NCI-H526 (cell line): ENCODE measurements around the gene ALDOA.
A peak's percentile ranks its signal among the peaks of the same experiment; 100 is the strongest.
"Not testable (repeated sequence)": the region's sequence is repeated elsewhere in the genome, so short reads cannot be mapped to it uniquely, and the experiment has no call there.

Experiments
- DNase-seq, 2 experiments: peaks; one replicate each; lab custom pipeline; 2025; lab: John Stamatoyannopoulos, UW

Gene ALDOA

DNA sequence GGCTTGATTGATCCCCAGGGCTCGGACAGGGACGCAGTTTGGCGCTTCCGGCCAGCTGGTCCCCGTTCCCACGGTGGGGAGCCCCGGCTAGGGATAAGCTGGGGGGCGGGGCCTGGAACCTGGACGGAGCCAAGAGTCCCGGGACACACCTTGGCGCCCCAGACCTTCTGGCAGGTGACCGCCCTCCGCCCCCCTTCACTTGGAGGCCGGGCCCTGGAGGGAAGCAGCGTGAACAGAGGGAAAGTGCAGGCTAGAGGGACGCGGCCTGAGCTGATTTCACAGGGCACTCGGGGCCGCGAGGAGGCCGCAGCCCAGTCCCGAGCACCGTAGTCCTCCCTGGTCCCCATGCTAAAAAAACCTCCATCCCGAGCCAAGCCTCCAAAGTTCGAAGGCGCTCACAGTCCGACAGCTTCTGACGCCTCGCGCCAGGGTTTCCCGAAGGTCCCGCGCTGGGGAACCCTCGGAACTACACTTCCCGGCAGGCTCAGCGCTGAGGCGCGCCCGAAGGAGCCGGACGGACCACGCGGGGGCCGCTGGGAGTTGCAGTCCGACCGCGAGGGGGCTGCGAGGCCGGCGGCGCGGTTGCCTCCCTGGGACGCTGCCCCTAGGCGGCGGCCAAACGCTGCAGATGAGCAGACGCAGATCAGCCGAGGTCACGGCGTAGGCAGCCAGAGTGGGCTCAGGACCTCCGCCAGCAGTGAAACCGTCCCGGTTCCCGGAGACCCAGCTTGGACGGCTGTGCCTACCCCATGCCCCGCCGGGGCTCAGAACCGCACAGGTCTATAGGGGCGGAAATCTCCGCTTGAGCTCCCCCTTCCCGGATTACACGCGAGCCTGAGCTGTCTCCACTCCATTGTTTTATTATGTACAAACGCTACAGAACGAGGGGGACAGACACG lies 26.2 kb downstream of the ALDOA start, which contains the start of gene TBX6:
TSS of gene TBX6 (minus strand) at position 451 of the 899 bp plus-strand sequence. CDS start 731 bp downstream, outside the sequence.
- peak; percentile 68 to 97 for DNase-seq

DNA sequence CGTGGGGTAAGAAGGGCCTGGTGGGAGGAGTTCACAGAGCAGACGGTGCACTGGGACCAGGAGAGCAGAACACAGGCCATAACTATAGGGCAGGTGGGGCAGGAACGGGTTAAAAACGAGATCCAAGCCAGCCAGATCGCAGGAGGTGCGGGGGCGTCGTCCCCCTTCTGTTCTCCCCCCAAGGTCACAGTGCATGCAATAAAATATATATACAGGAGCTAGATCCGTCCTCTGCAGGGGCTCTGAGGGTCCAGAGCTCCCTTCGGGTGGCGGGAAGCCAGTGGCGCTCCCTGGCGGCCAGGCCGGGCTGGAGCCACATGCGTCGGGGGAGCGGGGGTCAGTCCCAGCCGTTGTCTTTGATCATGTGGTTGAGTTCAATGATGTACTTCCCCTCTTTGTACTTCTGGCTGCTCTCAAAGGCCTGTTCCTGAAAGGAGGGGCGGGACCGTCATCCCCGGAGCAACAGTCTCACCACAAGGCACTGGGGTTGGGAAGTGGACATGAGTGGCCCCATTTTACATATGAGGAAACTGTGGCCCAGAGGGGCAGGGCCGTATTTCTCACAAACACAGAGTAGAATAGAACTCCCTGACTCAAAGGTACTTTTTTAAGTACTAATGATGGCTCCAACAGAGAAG lies 26.9 kb downstream of the ALDOA start:
- DNase-seq: peak; percentile 76 to 91

DNA sequence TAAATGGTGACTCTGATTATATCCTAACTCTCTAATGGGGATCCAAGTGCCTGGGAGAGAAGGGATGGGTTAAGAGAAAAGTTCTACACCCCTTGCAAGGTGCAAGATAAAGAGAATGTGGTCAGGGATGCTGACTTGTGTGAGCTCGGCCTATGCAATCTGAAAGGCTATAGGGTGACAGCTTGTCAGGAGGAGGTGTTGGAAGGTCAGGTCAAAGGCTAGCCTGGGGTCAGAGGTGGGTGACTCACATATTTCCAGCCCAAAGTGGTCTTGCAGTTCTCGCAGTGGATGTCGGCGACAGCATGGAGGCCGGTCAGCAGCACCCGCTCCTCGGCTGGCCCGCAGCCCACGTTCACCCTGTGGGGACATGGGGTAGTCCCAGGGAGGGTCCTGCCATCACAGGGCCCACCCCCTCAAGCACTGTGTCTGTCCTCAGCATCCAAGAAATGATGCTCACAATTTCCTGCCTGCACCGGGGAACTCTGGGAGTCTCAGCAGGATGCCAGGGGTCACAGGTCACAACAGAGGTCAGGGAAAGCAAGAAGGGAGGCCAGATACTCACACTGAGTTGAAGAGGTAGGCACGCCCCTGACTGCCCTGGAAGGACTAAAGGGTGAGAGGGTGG lies 29.1 kb downstream of the ALDOA start:
- no peak for DNase-seq

DNA sequence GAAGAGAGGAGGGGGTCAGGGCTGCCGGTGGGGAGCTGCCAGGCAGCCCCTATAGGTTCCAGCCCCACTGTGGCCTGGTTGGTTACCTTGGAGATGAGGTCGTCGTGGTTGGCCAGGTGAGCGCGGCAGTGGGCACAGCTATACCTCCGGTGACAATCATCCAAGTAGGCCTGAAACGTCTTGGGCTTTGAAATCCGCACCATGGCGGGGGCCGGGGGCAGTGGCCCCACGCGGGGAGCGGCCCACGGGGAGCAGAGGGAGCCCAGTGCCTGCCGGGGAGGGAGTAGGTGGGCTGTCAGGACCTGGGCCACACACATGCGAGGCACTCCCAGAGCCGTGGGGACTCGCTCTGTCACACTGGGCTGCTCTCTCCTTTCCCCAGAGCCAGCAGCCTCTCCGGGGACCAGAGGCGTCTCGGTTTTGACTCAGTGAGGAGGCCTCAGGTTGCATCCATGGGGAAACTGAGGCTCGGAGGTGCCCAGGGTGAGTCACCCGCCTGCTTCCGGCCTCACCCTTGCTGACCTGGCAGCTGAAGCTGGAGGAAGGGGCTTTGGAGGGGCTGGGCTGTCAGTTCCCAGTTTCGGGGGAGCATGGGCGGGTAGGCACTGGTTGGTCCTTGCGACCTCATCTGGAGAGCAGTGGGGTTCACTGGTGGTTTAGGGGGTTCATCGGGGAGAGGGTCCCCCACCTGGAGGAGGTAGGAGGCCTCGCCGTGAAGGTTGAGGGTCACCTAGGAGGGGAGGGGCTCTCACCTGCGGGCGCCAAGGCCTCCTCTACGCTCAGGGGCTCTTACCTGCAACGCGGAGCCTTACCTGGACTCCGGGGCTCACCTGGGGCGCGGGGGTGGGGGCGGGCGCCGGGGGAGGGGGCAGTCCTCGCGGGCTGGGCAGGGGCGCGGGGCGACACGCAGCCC lies 29.9 kb downstream of the ALDOA start:
- peak in 1 of 2 experiments; percentile 60 for DNase-seq

DNA sequence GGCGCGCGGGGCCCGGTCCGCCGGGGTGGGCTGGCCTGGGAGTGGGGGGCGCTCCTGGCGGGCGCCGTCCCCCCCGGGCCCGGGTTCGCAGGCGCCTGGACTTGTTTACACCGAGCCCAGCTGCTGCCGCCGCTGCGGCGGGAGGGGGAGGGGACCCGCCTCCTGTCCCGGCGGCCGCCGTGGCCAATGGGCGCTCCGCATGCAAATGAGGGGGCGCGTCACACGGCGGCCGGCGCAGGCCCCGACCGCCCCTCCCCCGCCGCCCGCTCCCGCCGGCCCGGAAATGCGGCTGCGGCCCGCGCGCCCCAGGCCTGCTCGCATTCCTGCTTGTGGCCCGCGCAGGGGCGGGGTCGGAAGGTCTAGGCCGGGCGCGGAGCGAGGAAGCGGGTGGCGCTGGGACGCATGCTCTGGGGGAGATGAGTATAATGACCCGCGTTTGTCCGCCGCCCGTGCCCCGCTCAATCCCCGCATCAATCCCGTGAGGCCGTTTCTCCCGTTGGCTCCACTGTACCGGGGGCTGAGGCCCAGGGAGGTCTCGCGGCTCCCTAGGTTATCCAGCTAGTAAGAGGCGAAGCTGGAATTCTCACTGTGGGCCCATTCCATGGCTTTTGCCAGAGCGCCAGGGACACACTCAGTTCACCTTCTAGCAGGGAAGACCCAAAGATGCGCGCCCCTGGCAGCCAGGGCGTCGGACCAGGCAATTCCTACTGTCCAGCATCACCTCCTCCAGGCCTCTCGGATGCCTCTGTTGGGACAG lies 30.7 kb downstream of the ALDOA start, which contains the start of gene YPEL3:
TSS of gene YPEL3 (minus strand) at position 109 of the 757 bp plus-strand sequence. CDS start 731 bp downstream, outside the sequence.
- DNase-seq: peak; percentile 55 to 94

DNA sequence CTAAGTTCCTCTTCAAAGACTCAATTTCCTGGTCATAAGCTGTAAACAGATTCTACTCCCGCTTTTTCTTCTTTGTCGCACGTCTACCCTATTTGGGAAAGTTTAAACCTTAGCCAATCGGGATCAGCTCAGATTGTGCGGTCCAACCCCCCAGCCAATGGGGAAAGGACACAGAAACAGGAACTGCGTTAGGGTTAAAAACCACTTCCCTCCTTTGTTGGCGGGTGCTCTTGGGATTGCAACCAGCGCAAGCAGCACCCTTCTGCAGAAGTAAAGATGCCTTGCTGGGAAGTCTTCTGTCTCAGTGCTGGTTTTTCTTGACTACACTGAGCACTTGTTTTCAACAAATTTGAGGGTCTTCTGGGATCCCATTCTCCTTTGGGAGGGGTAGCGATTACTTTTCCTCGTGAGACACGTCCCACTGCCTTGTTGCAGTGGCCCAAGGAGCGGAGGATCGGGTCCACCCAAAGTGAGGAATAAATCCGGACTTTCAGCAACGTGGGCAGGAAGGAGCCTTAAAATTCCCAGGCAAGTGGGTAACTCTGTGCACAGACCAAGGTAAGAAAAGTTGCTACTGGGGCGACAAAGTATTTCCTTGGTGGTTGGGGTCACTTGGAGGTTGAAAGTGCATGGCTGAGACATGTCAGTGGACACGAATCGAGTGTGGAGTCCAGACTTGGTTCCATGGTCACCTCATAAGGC lies 31.5 kb downstream of the ALDOA start:
- no peak for DNase-seq

DNA sequence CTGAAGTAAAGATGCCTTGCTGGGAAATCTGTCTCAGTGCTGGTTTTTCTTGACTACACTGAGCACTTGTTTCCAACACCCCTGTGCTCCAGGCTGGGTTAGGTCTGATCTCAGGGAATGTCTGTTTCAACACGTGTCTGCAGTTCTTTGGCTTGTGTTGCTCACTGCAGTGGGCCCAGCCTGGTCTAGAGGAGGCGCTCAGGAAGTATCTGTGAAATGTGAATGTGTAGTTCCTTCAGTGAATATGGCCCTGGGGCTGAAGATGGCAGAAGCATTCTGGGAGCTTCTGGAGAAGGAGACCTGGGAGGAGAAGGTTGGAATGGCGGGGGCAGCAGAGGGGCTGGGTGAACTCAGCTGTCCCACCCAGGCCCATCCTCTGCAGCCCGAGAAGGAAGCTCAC lies 38.5 kb downstream of the ALDOA start:
- DNase-seq: no peak

DNA sequence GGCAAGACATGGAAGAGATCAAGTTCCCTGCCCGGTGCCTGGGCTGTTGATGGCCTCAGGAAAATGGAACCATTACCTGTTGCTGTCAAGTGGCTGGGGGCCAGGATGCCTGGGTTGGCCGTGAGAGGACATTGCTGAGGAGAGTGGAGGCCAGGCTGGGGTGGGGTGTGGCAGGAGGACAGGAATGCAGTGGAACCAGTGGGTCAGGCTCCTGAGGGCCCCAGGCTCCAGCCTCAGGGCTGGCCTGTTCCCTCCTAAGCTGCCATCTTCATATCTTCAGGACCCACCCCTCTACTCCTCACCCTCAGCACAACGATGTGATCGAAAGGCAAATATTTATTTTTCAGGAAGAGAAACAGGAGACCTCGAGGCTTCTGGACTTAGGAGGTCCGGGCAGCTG lies 38.9 kb downstream of the ALDOA start:
- DNase-seq: no peak

DNA sequence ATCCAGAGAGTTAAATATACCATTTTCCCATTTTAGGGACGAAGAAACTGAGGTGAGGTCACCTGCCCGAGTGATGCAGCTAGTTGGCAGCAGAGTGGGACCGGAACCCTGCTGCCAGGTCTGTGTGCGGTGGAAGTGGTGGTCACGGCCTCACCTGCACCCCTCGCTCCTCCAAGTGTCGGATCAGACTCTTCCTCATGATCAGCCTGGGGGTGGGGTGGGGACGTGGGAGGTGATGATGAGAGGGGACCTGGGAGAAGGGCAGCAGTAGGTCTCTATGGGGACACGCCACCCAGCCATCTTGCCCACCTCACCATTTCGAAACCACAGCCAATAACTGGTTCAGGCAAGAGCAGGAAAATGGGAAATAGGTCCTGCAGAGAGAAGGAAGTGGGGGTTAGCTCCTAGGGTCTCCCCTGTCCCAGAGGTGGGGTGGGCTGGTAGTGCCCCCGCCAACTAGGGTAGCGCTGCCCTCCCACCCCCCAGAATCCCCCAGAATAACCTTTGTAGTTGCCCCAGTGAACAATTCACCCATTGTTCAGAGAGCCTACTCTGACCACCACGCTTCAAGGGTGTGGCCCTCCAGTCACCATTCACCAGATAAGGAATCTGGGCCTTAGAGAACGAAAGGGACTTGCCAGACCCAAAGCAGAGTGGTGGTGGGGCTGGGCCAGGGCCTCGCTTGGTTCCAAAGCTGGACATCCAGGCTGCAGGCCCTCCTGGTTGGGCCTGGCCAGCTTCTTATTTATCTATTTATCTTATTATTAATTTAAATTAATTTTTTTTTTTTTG lies 42.7 kb downstream of the ALDOA start:
- DNase-seq: no peak

DNA sequence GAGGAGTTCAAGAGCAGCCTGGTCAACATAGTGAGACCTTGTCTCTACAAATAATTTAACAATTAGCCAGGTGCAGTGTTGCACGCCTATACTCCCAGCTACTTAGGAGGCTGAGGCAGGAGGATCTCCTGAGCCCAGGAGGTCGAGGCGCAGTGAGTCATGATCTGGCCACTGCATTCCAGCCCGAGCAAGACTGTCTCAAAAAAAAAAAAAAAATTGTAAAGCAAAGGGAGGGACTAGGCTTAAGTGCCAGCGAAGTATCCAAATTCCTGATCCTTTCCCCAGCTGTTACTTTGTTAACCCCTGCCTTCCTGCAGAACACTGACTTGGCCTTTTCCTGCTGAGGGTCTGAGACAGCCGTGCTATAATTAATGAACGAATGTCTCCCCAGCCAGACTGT lies 45.1 kb downstream of the ALDOA start:
- no peak for DNase-seq

DNA sequence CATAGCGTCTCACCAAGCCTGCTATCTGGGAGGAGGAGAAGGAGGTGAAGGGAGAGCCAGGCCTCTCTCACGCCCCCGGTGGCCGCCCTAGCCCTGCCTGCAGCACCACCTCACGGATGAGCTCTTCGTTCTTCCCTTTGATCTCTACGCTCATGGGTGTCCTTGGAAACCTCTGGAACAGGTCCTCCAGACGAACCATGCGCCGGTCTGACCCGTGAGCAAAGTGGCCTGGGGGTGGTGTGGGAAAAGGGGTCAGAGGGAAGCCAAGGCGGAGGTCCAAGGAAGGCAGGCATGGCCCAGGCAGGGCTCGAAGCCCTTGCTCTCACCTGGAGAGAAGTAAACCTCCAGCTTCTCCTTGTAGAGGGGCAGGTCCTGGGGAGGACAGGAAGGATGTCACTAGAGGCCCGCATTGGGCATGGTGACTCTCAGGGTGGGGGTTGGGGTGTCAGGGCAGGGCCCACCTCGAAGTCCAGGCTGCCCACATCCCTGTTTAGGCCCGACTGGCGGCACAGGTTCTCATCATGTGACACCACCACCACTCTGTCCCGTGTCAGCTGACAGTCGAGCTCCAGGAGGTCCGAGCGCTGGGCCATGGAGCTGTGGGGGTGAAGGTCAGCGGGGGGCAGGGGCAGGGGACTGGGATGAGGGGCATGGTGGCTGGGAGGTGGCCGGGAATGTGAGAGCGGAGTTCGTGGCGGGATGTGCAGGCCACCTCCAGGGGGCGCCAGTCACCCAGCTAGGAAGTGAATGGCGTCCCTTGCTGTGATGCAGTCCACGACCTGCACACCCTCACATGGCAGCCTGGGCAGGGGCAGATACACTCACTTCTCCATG lies 46.9 kb downstream of the ALDOA start:
- DNase-seq: peak in 1 of 2 experiments; percentile 51

DNA sequence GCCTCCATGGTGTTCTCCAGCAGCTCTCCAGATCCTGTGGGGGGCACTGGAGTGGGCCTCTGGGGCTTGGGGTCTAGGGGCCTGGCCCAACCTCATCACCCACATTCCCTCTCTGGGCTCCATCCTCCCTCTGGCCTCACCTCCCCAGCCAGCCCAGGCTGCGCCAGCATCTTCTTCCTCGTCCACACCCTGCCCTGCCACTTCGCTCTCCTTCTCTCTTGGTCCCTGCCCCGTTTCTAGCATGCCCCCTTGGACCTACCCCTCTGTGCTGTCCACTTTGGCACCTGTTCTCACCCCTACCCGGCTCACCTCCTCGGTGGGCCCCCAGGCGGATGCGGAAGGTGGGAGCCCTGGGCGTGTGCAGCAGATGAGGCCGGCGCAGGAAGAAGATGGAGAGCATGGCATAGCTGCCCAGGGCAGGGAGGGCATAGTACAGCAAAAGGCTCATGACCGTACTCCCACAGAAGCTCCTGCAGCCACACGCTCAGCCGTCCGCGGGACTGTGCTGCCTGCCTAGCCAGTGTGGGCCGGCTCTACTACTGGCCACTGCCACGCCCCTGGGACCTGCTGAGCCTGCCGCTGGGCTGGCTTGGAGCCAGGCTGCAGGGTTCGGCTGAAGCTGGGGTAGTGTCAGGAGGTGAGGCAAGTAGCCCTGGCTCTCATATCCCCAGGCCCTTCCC lies 47.6 kb downstream of the ALDOA start, which contains the start of gene GDPD3:
TSS of gene GDPD3 (minus strand) at position 507 of the 680 bp plus-strand sequence. CDS start at position 448, 59 bp downstream.
- no peak for DNase-seq

DNA sequence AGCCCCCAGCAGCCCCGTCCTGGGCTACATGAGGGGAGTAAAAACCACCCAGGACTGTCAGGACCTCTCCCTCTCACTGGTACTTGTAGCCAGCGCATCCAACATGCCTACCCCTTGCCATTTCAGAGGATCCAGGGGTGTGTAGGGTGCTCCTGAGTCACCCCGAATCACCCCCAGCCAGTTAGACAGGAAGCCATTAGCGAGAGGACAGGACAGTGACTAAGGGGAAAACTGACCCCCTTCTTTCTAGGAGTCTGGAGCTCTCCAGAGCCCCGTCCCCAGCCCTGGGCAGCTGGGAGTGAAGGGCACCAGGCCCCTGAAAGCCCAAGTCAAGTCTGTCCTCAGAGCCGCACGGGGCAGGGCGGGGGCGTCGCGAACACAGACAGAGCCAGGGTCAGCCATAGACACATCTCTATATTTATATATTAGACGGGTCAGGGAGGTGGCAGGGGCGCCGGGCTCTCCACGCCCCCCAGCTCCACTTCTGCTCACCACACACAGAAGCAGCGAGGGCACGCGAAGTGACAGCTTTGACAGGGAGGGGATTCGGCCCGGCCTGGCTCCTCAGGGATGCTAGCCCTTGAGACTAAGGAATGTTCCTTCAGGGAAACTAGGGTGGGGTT lies 48.3 kb downstream of the ALDOA start:
- DNase-seq: no peak

DNA sequence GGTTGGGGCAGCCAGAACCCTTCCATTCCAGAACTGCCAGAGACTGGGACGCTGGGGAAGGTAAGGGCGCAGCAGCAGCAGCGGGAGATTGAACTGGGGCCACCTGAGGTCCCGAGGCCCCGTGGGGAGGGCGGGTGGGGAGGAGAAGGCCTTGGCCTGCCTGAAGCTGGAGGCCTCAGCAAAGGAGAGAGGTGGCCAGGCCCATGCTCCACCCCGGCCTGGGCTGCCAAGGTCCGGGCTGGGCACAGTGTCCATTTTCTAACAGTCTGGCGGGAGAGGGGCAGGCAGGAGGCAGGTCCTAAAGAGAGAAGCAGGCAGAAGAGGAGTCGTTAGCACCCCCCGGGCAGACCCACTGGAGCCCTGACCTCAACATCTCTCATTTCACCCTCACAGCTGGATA lies 48.9 kb downstream of the ALDOA start:
- no peak for DNase-seq

DNA sequence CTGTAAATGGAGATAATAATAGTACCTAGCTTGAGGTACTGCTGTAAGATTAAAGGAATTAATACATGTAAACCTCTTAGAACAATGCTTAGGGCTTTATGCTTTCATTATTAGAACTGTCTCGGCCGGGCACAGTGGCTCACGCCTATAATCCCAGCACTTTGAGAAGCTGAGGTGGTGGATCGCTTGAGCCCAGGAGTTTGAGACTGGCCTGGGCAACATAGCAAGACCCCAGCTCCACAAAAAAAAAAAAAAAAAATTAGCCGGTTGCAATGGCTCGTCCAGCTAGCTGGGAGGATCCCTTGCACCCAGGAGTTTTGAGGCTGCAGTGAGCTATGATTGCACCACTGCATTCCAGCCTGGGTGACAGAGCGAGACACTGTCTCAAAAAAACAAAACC lies 49.3 kb downstream of the ALDOA start:
- not testable (repeated sequence) for DNase-seq

DNA sequence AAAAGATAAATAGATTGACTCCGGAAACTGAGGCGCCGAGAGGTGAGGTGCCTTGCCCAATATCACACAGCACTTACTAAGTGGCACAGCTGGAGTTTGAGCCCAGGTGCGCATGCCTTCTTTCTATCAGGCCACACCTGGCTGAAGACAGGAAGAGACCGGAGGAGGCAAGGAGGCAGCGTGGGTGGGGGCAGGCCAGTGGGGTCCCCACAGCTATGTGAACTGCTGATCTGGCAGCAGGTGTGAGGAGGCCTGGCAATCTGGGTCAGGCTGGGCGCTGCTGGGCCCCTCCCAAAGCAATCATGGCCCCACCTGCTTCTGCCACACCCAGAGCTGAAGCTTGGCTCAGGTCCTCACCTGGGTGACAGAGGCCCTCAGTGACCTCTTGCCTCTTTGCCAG lies 49.7 kb downstream of the ALDOA start:
- DNase-seq: no peak
